BE2C (cell line): Measurements from ENCODE around the gene TMEM179.

Experiments used
- DNase-seq: peaks from one replicate; pipeline ENCODE4 v3.0.0-alpha.2; 2020
- H3K27me3 ChIP-seq: fragments of 250-450 bp; sonication (Bioruptor Pico); 2 replicates; pipeline ENCODE4 v1.5.1; 2020; ENCODE audit warnings: mild to moderate bottlenecking
- H3K36me3 ChIP-seq: fragments of 250-450 bp; sonication (Bioruptor Pico); 2 replicates; pipeline ENCODE4 v1.5.1; 2020; ENCODE audit warnings: mild to moderate bottlenecking
- H3K4me1 ChIP-seq: fragments of 250-450 bp; sonication (Bioruptor Pico); 2 replicates; pipeline ENCODE4 v1.5.1; 2020
- H3K4me3 ChIP-seq: 2 replicates; pipeline ENCODE4 v1.5.1; 2011; ENCODE audit warnings: low read depth, low read length
- H3K9me3 ChIP-seq: fragments of 250-450 bp; sonication (Bioruptor Pico); 2 replicates; pipeline ENCODE4 v1.5.1; 2020
- TF ChIP-seq, protein P1 (sequence below): IDR thresholded peaks from 2 replicates; pipeline ENCODE4 v1.5.1; 2012; ENCODE audit warnings: mild to moderate bottlenecking, low read depth, low read length

TMEM179 gene

GRCh38 chr14:104561632-104562495, 42.7 kb downstream of the TMEM179 start:
- Histone ChIP-seq H3K9me3 (no peaks in the 10 kb centered on the region), H3K36me3 (no peaks in the 10 kb centered on the region), H3K27me3 (no peaks in the 10 kb centered on the region), H3K4me3 (no peak overlapping the region), H3K4me1 (peaks cover 38% of the 10 kb centered on the region)
- TF ChIP-seq, protein P1, sequence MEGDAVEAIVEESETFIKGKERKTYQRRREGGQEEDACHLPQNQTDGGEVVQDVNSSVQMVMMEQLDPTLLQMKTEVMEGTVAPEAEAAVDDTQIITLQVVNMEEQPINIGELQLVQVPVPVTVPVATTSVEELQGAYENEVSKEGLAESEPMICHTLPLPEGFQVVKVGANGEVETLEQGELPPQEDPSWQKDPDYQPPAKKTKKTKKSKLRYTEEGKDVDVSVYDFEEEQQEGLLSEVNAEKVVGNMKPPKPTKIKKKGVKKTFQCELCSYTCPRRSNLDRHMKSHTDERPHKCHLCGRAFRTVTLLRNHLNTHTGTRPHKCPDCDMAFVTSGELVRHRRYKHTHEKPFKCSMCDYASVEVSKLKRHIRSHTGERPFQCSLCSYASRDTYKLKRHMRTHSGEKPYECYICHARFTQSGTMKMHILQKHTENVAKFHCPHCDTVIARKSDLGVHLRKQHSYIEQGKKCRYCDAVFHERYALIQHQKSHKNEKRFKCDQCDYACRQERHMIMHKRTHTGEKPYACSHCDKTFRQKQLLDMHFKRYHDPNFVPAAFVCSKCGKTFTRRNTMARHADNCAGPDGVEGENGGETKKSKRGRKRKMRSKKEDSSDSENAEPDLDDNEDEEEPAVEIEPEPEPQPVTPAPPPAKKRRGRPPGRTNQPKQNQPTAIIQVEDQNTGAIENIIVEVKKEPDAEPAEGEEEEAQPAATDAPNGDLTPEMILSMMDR: no peak
- DNase-seq: peak; percentile 8

DNA sequence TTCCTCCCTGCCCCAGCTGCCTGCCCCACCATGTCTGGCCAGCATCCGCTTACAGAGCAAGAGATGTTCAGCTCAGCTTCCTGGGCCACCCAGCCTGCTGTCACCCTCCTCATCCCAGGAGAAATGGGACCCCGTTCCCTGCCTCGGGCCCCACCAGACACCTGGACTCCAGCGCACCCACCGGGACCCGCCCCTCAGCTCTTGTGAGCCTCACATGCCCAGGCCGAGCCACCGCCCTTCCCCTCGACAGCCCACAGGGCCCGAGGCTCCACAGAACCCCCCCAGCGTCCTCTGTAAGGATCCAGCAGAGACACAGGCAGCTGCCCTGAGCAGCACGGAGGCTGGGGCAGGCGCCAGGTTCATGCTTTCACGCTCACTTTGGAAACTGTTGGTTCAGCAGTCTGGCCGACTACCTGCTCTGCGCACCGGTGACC, 43.4 kb downstream of the TMEM179 start:
- Histone ChIP-seq H3K27me3 (no peaks in the 10 kb centered on the region), H3K9me3 (no peaks in the 10 kb centered on the region), H3K36me3 (no peaks in the 10 kb centered on the region), H3K4me3 (no peak overlapping the region), H3K4me1 (peaks cover 36% of the 10 kb centered on the region)
- TF ChIP-seq, protein P1: no peak
- peak; percentile 31 for DNase-seq

DNA sequence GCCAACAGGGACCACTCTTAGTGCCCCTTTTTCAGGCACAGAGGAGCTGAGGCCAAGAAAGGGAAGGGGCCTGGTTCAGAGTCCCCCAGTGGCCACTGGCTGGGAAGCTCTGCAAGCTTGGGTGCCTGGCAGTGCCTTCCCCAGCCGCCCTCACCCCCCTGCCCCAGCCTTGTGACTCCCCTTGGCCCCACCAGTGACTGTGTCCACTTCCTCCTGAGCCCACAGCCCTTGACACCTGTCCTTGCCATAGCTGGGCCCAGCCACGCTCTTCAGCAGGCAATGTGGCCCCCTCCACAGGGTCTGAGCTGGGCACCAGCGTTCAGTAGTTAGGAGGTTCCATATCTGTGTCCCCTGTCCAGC, 44.0 kb downstream of the TMEM179 start:
- Histone ChIP-seq H3K4me1 (peaks cover 34% of the 10 kb centered on the region), H3K36me3 (no peaks in the 10 kb centered on the region), H3K27me3 (no peaks in the 10 kb centered on the region), H3K4me3 (no peak overlapping the region), H3K9me3 (no peaks in the 10 kb centered on the region)
- TF ChIP-seq, protein P1: no peak
- DNase-seq: peak; percentile 2

GRCh38 chr14:104559804-104560585, 44.6 kb downstream of the TMEM179 start:
- no peaks in the 10 kb centered on the region for H3K36me3 ChIP-seq
- H3K4me1 ChIP-seq: peaks cover 34% of the 10 kb centered on the region
- TF ChIP-seq, protein P1: no peak
- no peak overlapping the region for H3K4me3 ChIP-seq
- no peaks in the 10 kb centered on the region for H3K27me3 ChIP-seq
- no peaks in the 10 kb centered on the region for H3K9me3 ChIP-seq
- DNase-seq: peak; percentile 6

DNA sequence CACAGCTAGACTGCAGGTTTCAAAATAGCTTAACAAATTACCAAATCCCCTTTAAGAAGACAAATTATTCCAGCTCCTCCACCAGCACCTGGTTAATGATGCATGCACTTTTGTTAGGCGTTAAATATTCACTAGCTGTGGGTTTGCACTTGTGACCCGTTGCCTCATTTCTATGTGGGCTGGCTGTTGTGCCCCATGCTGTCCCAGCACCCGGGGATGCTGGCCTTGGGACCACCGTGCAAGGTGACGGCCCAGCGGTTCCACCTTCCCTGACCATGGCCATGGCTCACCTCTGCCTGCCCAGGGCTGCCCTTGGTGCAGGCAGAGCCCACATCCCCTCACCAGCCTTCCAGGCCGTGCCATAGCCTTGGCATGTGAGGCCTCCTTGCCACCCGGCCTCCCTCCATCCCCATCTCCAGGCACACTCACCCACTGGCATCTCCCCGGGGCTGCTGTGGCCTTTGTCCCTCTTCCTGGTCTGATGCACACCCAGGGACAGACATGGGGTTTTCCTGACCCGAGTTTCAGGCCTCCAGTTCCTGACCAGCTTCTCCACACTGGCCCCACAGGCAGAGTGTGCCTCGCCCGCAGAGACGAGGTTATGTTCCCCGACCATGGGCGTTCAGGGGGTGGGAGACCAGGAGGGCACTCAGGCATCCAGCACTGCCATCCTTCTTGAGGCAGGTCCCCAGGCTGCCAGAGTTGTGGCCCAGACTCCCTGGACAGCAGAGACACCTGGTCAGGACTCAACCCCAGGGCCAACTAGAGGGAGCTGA, 45.4 kb downstream of the TMEM179 start:
- Histone ChIP-seq H3K36me3 (no peaks in the 10 kb centered on the region), H3K4me1 (peaks cover 35% of the 10 kb centered on the region), H3K4me3 (no peak overlapping the region), H3K27me3 (no peaks in the 10 kb centered on the region), H3K9me3 (no peaks in the 10 kb centered on the region)
- TF ChIP-seq, protein P1: no peak
- DNase-seq: peak; percentile 5
